Measurements from ENCODE around the gene ZNF234. TPM values are rescaled to one million over a fixed set of nuclear protein-coding genes. Genes with fewer than 3 reads are reported as not detected.

The ZNF234 gene
- polyA plus RNA-seq = 10.9 and 15.5 TPM in 2 replicates

GRCh38 chr19:44141191-44142058 is at the start of gene ZNF234:
ZNF234 (plus strand) TSS chr19:44141554; CDS start chr19:44144633, 3,079 bp downstream.

GRCh38 chr19:44093931-44094765 is 47.2 kb upstream of the ZNF234 start, which contains the start of gene ZNF224:
ZNF224 (plus strand) TSS chr19:44094361; CDS start chr19:44097874, 3,513 bp downstream.

GRCh38 chr19:44113138-44113783 is 28.1 kb upstream of the ZNF234 start, which contains the start of gene ZNF225:
ZNF225 (plus strand) TSS chr19:44113399; CDS start chr19:44115828, 2,429 bp downstream.

GRCh38 chr19:44164673-44165512 is 23.5 kb downstream of the ZNF234 start, which contains the start of gene ZNF226:
ZNF226 (plus strand) TSS chr19:44165100; CDS start chr19:44170081, 4,981 bp downstream.

Other genes starting within 250 kb of the ZNF234 start
- gene ZNF45, start 206.3 kb upstream of the ZNF234 start, polyA plus RNA-seq = 2.8 and 3.4 TPM in 2 replicates
- 4.2 TPM in 1 of 2 replicates, not detected in the other for gene ZNF221, start 190.3 kb upstream of the ZNF234 start, polyA plus RNA-seq
- gene ZNF155, start 157.4 kb upstream of the ZNF234 start, polyA plus RNA-seq = 1.3 and 3.4 TPM in 2 replicates
- 3.3 and 4.5 TPM in 2 replicates for gene ZNF230, start 138.6 kb upstream of the ZNF234 start, polyA plus RNA-seq
- 5.5 and 7.5 TPM in 2 replicates for gene ZNF222, start 116.2 kb upstream of the ZNF234 start, polyA plus RNA-seq
- gene ZNF223, start 89.5 kb upstream of the ZNF234 start, polyA plus RNA-seq = 9.5 and 11.2 TPM in 2 replicates
- gene ZNF284, start 69.4 kb upstream of the ZNF234 start, polyA plus RNA-seq = 1.2 and 1.7 TPM in 2 replicates
- 6.9 and 12.1 TPM in 2 replicates for gene ZNF224, start 47.2 kb upstream of the ZNF234 start, polyA plus RNA-seq
- 1.1 and 2.7 TPM in 2 replicates for gene ZNF225, start 28.2 kb upstream of the ZNF234 start, polyA plus RNA-seq
- gene ZNF226, start 23.5 kb downstream of the ZNF234 start, polyA plus RNA-seq = 389 and 436 TPM in 2 replicates
- gene ZNF227, start 71.0 kb downstream of the ZNF234 start, polyA plus RNA-seq = 7.1 and 18.7 TPM in 2 replicates
- 5.2 and 9.0 TPM in 2 replicates for gene ZNF233, start 118.3 kb downstream of the ZNF234 start, polyA plus RNA-seq
- gene ZNF235, start 163.5 kb downstream of the ZNF234 start, polyA plus RNA-seq = 0.28 and 4.7 TPM in 2 replicates
- gene ZNF112, start 215.1 kb downstream of the ZNF234 start, polyA plus RNA-seq = 4.1 and 13.7 TPM in 2 replicates

Data from Purkinje cell (primary cell).